RWPE2 (cell line): ENCODE measurements around the gene NCAPH2.
A peak's percentile ranks its signal among the peaks of the same experiment; 100 is the strongest.
"Not testable (repeated sequence)": the region's sequence is repeated elsewhere in the genome, so short reads cannot be mapped to it uniquely, and the experiment has no call there.

Experiments used
- ATAC-seq: fragments of 200-7000 bp; cut with Tn5 transposase; 3 replicates; pipeline ENCODE4 v1.9.1; 2021; ENCODE audit warnings: low read depth
- DNase-seq: peaks from one replicate; pipeline ENCODE4 v3.0.0-alpha.2; 2020; ENCODE audit warnings: low spot score
- H3K27ac ChIP-seq: fragments of 450-650 bp; 2 replicates; pipeline ENCODE4 v1.5.1; 2017; ENCODE audit warnings: mild to moderate bottlenecking; ENCODE audit not compliant: poor library complexity, severe bottlenecking
- H3K27me3 ChIP-seq: fragments of 250-450 bp; sonication (Bioruptor Pico); 2 replicates; pipeline ENCODE4 v1.5.1; 2021; ENCODE audit warnings: mild to moderate bottlenecking, moderate library complexity; ENCODE audit not compliant: insufficient read depth, poor library complexity, severe bottlenecking
- H3K36me3 ChIP-seq: fragments of 250-450 bp; sonication (Bioruptor Pico); 2 replicates; pipeline ENCODE4 v1.5.1; 2020; ENCODE audit warnings: low read depth, mild to moderate bottlenecking, moderate library complexity
- H3K4me1 ChIP-seq: fragments of 250-450 bp; sonication (Bioruptor Pico); 2 replicates; pipeline ENCODE4 v1.5.1; 2021; ENCODE audit warnings: mild to moderate bottlenecking, moderate library complexity; ENCODE audit not compliant: insufficient read depth, poor library complexity, severe bottlenecking
- H3K4me3 ChIP-seq: fragments of 250-450 bp; sonication (Bioruptor Pico); 2 replicates; pipeline ENCODE4 v1.5.1; 2021; ENCODE audit warnings: mild to moderate bottlenecking, moderate library complexity; ENCODE audit not compliant: severe bottlenecking
- H3K9me3 ChIP-seq: fragments of 250-450 bp; sonication (Bioruptor Pico); 2 replicates; pipeline ENCODE4 v1.5.1; 2021; ENCODE audit warnings: mild to moderate bottlenecking, moderate library complexity; ENCODE audit not compliant: severe bottlenecking
- CTCF ChIP-seq: fragments of 450-650 bp; IDR thresholded peaks from one replicate; pipeline ENCODE4 v1.5.1; 2017; ENCODE audit warnings: mild to moderate bottlenecking, moderate library complexity; ENCODE audit not compliant: poor library complexity, severe bottlenecking

NCAPH2 gene

GRCh38 chr22:50537765-50538164 lies 29.7 kb downstream of the NCAPH2 start:
- H3K4me1 ChIP-seq, result peaks cover 32% of the 10 kb centered on the region
- H3K9me3 ChIP-seq, result no peaks in the 10 kb centered on the region
- no peak for ATAC-seq
- no peaks in the 10 kb centered on the region for H3K27me3 ChIP-seq
- no peak for DNase-seq
- no peak overlapping the region for H3K4me3 ChIP-seq
- no peaks in the 10 kb centered on the region for H3K36me3 ChIP-seq
- peak overlapping the region; percentile 86 for H3K27ac ChIP-seq
- no peak for TF ChIP-seq CTCF

- Histone ChIP-seq H3K4me1 (peaks cover 38% of the 10 kb centered on the region), H3K27ac (peak overlapping the region; percentile 86), H3K4me3 (no peak overlapping the region), H3K9me3 (no peaks in the 10 kb centered on the region), H3K27me3 (no peaks in the 10 kb centered on the region), H3K36me3 (no peaks in the 10 kb centered on the region)
- no peak for TF ChIP-seq CTCF
- no peak for ATAC-seq
- DNase-seq, result no peak
These were observed 32.4 kb downstream of the NCAPH2 start for GRCh38 chr22:50540381-50540780.

GRCh38 chr22:50541667-50542026 lies 33.6 kb downstream of the NCAPH2 start:
- not testable (repeated sequence) for H3K9me3 ChIP-seq, H3K4me3 ChIP-seq, H3K36me3 ChIP-seq, H3K27me3 ChIP-seq
- peak; percentile 66 for ATAC-seq
- peak; percentile 69 for DNase-seq
- Histone ChIP-seq H3K27ac (peak overlapping the region; percentile 86), H3K4me1 (peaks cover 38% of the 10 kb centered on the region)

GRCh38 chr22:50542416-50542927 lies 34.4 kb downstream of the NCAPH2 start:
- DNase-seq, result no peak
- Histone ChIP-seq H3K4me3 (no peak overlapping the region), H3K36me3 (no peaks in the 10 kb centered on the region), H3K27me3 (no peaks in the 10 kb centered on the region), H3K9me3 (no peaks in the 10 kb centered on the region), H3K4me1 (peaks cover 38% of the 10 kb centered on the region), H3K27ac (peak overlapping the region; percentile 86)
- no peak for TF ChIP-seq CTCF
- ATAC-seq, result no peak

GRCh38 chr22:50544078-50544745 lies 36.2 kb downstream of the NCAPH2 start:
- ATAC-seq, result no peak
- Histone ChIP-seq H3K4me3 (no peak overlapping the region), H3K27ac (peak overlapping the region; percentile 11), H3K4me1 (peaks cover 30% of the 10 kb centered on the region), H3K27me3 (no peaks in the 10 kb centered on the region), H3K36me3 (no peaks in the 10 kb centered on the region), H3K9me3 (no peaks in the 10 kb centered on the region)
- DNase-seq, result no peak
- TF ChIP-seq CTCF, result no peak
